K562 (cell line): ENCODE data around the gene ITPR1. TPM values are rescaled to one million over a fixed set of nuclear protein-coding genes. Genes with fewer than 3 reads are reported as not detected.
A peak's percentile ranks its signal among the peaks of the same experiment; 100 is the strongest.

Experiments
- ATF4 ChIP-seq: fragments of 450-650 bp; formaldehyde crosslinking; IDR thresholded peaks from 2 replicates; pipeline ENCODE4 v1.4.0; 2022; ENCODE audit warnings: mild to moderate bottlenecking, moderate library complexity
- CREB1 ChIP-seq, 2 experiments: sonication (generic) in 1 of 2; formaldehyde crosslinking in 1 of 2; IDR thresholded peaks; 2 replicates each; pipeline versions ENCODE4 v1.6.1 to v1.8.0; 2012 to 2022; ENCODE audit warnings: inconsistent platforms in 1 of 2, mild to moderate bottlenecking in 1 of 2, missing genetic modification reagents in 1 of 2, moderate library complexity in 1 of 2
- ELF1 ChIP-seq: fragments of 200-800 bp; sonication (Bioruptor generic); IDR thresholded peaks from 2 replicates; pipeline ENCODE4 v1.6.1; 2016; ENCODE audit warnings: missing genetic modification characterization, missing compliant biosample characterization
- FOXK2 ChIP-seq, 2 experiments: fragments of 450-650 bp; IDR thresholded peaks in 1 of 2; conservative IDR thresholded peaks in 1 of 2; 2 replicates each; pipeline ENCODE4 v1.6.1; 2016; ENCODE audit warnings: low read depth in 2 of 2, mild to moderate bottlenecking in 1 of 2
- KDM5B ChIP-seq: fragments of 200-600 bp; sonication (generic); IDR thresholded peaks from 2 replicates; pipeline ENCODE4 v1.6.1; 2012; ENCODE audit warnings: low read depth, mild to moderate bottlenecking, moderate library complexity, low read length, control low read depth, inconsistent platforms; ENCODE audit not compliant: insufficient replicate concordance
- NFYB ChIP-seq: IDR thresholded peaks from 2 replicates; pipeline ENCODE4 v1.6.1; 2011; ENCODE audit warnings: mild to moderate bottlenecking, moderate library complexity; ENCODE audit not compliant: insufficient read length; ENCODE audit errors: extremely low read depth
- SIX5 ChIP-seq, 2 experiments: IDR thresholded peaks; 2 replicates each; pipeline ENCODE4 v1.6.1; 2011; ENCODE audit warnings: low read length in 2 of 2, borderline replicate concordance in 1 of 2, low read depth in 1 of 2, mild to moderate bottlenecking in 1 of 2, moderate library complexity in 1 of 2; ENCODE audit not compliant: insufficient read depth in 1 of 2
- SUPT5H ChIP-seq: fragments of 450-650 bp; IDR thresholded peaks from 2 replicates; pipeline ENCODE4 v1.6.1; 2016
- TAF1 ChIP-seq: IDR thresholded peaks from 2 replicates; pipeline ENCODE4 v1.6.1; 2011; ENCODE audit warnings: mild to moderate bottlenecking, low read length, moderate library complexity; ENCODE audit not compliant: insufficient read depth, control insufficient read depth, severe bottlenecking; ENCODE audit errors: extremely low read depth
- TAL1 ChIP-seq: fragments of 450-650 bp; IDR thresholded peaks from 2 replicates; pipeline ENCODE4 v1.6.1; 2016; ENCODE audit warnings: mild to moderate bottlenecking
- TCFL5 ChIP-seq: fragments of 250-450 bp; sonication (Bioruptor Pico); conservative IDR thresholded peaks from 2 replicates; pipeline ENCODE4 v1.6.1; 2021; ENCODE audit warnings: mild to moderate bottlenecking, moderate library complexity, matching md5 sums
- ZNF212 ChIP-seq: fragments of 450-650 bp; formaldehyde crosslinking; IDR thresholded peaks from 2 replicates; pipeline ENCODE4 v1.4.0; 2020; ENCODE audit warnings: mild to moderate bottlenecking
- ZNF551 ChIP-seq: fragments of 250-450 bp; sonication (Bioruptor Pico); IDR thresholded peaks from 2 replicates; pipeline ENCODE4 v1.5.0; 2021; ENCODE audit warnings: mild to moderate bottlenecking, moderate library complexity
- polyA plus RNA-seq, 8 experiments: library from polyadenylated mRNA; depleted of rRNA in 4 of 8; stranded (reverse) in 5 of 8; unstranded in 3 of 8; fragments of >200 nt; fragmentation: Nextera tagmentation in 2 of 8; fragmentation: Illumina TruSeq in 1 of 8; extraction: Ambion mirVana in 2 of 8; extraction: Trizol in 1 of 8; gene quantifications; 2 replicates each; pipeline versions ENCODE4 v1.2.1 to v1.2.3, GENCODE V29; 2011 to 2014; ENCODE audit warnings: inconsistent platforms in 1 of 8, missing spikeins in 1 of 8
- total RNA-seq, 7 experiments: library from RNA; depleted of rRNA in 6 of 7; stranded (reverse); fragments of >200 nt in 6 of 7; fragmentation: Illumina TruSeq in 2 of 7; extraction: Trizol in 2 of 7; gene quantifications; 2 replicates each; pipeline versions ENCODE4 v1.2.1 to v1.2.3, GENCODE V29; 2011 to 2021; ENCODE audit warnings: low replicate concordance in 1 of 7
- TF ChIP-seq, protein P1 (sequence below), 2 experiments: fragments of 450-650 bp; IDR thresholded peaks; 2 replicates each; pipeline ENCODE4 v1.6.1; 2016; ENCODE audit warnings: mild to moderate bottlenecking in 2 of 2, borderline replicate concordance in 1 of 2, low read depth in 1 of 2, moderate library complexity in 1 of 2
- TF ChIP-seq, protein P2 (sequence below): fragments of 450-650 bp; IDR thresholded peaks from 2 replicates; pipeline ENCODE4 v1.6.1; 2017; ENCODE audit warnings: antibody characterized with exemption

ITPR1 gene
- total and polyA plus RNA-seq, 9 of the 15 experiments (the other 6 are each of a cell fraction or from before 2014, with no cell fraction given) = 22.4 to 40.0 (median 27.4) TPM

GRCh38 chr3:4492208-4493013 is 737 bp upstream of the ITPR1 start (continued):
- TF ChIP-seq, protein P1, sequence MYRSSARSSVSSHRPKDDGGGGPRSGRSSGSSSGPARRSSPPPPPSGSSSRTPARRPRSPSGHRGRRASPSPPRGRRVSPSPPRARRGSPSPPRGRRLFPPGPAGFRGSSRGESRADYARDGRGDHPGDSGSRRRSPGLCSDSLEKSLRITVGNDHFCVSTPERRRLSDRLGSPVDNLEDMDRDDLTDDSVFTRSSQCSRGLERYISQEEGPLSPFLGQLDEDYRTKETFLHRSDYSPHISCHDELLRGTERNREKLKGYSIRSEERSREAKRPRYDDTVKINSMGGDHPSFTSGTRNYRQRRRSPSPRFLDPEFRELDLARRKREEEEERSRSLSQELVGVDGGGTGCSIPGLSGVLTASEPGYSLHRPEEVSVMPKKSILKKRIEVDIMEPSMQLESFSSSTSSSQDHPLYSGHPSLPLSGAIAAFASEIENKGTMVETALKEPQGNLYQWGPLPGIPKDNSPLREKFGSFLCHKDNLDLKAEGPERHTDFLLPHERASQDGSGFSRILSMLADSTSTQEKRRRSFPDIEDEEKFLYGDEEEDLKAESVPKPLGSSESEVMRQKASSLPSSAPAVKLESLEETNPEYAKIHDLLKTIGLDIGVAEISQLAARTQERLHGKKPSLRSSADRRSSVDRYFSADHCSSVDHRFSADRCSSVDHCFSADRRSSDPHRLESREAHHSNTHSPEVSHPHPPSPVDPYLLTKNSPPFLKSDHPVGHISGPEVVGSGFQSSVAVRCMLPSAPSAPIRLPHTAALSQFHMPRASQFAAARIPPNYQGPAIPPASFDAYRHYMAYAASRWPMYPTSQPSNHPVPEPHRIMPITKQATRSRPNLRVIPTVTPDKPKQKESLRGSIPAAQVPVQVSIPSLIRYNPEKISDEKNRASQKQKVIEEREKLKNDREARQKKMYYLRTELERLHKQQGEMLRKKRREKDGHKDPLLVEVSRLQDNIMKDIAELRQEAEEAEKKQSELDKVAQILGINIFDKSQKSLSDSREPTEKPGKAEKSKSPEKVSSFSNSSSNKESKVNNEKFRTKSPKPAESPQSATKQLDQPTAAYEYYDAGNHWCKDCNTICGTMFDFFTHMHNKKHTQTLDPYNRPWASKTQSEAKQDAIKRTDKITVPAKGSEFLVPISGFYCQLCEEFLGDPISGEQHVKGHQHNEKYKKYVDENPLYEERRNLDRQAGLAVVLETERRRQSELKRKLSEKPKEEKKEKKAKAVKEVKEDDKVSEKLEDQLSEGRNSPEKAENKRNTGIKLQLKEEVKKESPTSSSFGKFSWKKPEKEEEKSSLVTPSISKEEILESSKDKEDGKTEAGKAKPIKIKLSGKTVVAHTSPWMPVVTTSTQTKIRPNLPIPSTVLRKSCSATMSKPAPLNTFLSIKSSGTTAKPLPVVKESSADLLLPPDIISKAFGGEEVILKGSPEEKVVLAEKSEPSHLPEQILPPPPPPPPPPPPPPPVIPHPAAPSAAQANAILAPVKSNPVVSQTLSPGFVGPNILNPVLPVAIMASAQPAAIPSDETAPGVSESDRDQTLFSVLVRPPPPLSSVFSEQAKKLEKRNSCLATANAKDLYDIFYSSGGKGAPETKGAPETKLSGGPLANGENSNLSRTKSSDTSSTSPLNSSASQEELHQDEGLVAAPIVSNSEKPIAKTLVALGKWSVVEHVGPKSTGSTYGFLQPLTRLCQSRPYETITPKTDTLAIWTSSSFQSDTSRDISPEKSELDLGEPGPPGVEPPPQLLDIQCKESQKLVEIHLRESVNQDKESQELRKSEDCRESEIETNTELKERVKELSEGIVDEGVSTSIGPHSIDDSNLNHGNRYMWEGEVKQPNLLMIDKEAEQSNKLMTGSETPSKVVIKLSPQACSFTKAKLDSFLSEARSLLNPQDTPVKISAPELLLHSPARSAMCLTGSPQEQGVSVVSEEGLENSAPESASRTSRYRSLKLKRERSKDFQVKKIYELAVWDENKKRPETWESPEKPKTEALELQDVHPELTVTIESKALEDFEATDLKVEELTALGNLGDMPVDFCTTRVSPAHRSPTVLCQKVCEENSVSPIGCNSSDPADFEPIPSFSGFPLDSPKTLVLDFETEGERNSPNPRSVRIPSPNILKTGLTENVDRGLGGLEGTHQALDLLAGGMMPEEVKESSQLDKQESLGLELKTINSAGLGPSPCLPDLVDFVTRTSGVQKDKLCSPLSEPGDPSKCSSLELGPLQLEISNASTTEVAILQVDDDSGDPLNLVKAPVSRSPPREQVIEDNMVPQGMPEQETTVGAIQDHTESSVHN (IDR thresholded peaks at IDR 0.05; ENCODE audit: borderline replicate concordance in 1 of 2, low read depth in 1 of 2) = no peak
- TF ChIP-seq ELF1 (tag) = no peak
- peak; percentile 31 for TF ChIP-seq TAF1
- TF ChIP-seq TAL1 = no peak
- no peak for TF ChIP-seq KDM5B
- TF ChIP-seq ZNF551 (CRISPR knock-in tag) = no peak
- TF ChIP-seq NFYB = no peak
- no peak for TF ChIP-seq TCFL5
- TF ChIP-seq ATF4 (CRISPR knock-in tag) = 0 out of 2 replicates have a peak, but pooled peaks have one; percentile 22
- no peak for TF ChIP-seq SUPT5H
- 0 out of 4 replicates have a peak, but pooled peaks of 1 of the 2 experiments have one; percentile 17 for TF ChIP-seq FOXK2 (conservative IDR thresholded peaks at IDR 0.05 in 1 of 2, IDR thresholded peaks at IDR 0.05 in 1 of 2; ENCODE audit: low read depth in 2 of 2)
- TF ChIP-seq SIX5 (IDR thresholded peaks at IDR 0.05; ENCODE audit: borderline replicate concordance in 1 of 2, insufficient read depth in 1 of 2, low read depth in 1 of 2, low read length in 2 of 2) = no peak
- no peak for TF ChIP-seq CREB1 (IDR thresholded peaks at IDR 0.05)
- TF ChIP-seq CREB1 (CRISPR knock-in tag; IDR thresholded peaks at IDR 0.05) = 0 out of 2 replicates have a peak, but pooled peaks have one; percentile 12
- TF ChIP-seq ZNF212 (CRISPR knock-in tag) = no peak
- TF ChIP-seq, protein P2, sequence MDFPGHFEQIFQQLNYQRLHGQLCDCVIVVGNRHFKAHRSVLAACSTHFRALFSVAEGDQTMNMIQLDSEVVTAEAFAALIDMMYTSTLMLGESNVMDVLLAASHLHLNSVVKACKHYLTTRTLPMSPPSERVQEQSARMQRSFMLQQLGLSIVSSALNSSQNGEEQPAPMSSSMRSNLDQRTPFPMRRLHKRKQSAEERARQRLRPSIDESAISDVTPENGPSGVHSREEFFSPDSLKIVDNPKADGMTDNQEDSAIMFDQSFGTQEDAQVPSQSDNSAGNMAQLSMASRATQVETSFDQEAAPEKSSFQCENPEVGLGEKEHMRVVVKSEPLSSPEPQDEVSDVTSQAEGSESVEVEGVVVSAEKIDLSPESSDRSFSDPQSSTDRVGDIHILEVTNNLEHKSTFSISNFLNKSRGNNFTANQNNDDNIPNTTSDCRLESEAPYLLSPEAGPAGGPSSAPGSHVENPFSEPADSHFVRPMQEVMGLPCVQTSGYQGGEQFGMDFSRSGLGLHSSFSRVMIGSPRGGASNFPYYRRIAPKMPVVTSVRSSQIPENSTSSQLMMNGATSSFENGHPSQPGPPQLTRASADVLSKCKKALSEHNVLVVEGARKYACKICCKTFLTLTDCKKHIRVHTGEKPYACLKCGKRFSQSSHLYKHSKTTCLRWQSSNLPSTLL = no peak
